ENCODE results near the gene SDHB. TPM values are rescaled to one million over a fixed set of nuclear protein-coding genes. Genes with fewer than 3 reads are reported as not detected.

SDHB gene
- total and polyA plus RNA-seq, 10 of the 15 experiments (the other 5 are each of a cell fraction or from before 2014, with no cell fraction given): 101 to 319 (median 188) TPM

DNA sequence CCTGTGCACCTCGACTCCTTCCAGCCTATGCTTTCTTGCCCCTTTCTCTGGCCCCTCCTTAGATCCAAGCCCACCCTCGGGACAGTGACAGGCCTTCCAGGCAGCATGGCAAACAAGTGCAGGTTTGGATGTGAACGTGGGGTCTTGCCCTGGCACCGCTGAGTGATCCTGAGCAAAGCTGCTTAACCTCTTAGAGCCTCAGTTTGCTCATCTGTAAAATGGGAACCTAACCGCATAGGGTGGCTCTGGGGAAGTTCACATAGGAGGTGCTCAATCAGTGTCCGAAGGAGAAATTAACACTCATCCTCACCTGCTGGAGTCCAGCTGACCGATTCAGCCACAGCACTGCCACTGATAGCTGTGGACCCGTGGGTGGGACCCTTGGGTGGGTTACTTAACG lies 80.6 kb downstream of the SDHB start:
- no peak for DNase-seq (ENCODE audit: low read depth, low spot score)
- intact Hi-C loops (cut with micrococcal nuclease; ENCODE audit: unreplicated experiment) (no loop called here), in situ Hi-C loops (cut with MboI) (no loop called here)
- H3K4me3 ChIP-seq: no peak overlapping the region
- H3K4me2 ChIP-seq (ENCODE audit: control insufficient read depth, insufficient read depth): no peak overlapping the region
- POLR2A ChIA-PET: no interaction called here
- H4K20me1 ChIP-seq (ENCODE audit: control insufficient read depth, insufficient read depth): no peaks in the 10 kb centered on the region
- no TSS peak for BruUV-seq (replicated peaks)
- WGBS (ENCODE audit: insufficient coverage, insufficient replicate concordance, low lambda C conversion rate, missing lambda C conversion rate): 11% methylated on average over 9 of the region's 9 CpGs
- CTCF ChIA-PET: no interaction called here
- RAD21 ChIA-PET (ENCODE audit: unreplicated experiment): no interaction called here
- no peak overlapping the region for H3K9ac ChIP-seq (ENCODE audit: control insufficient read depth, insufficient read depth, low read length)
- no peak overlapping the region for H2AFZ ChIP-seq (ENCODE audit: control insufficient read depth, low read depth, low read length)
- no peaks in the 10 kb centered on the region for H3K4me1 ChIP-seq (ENCODE audit: control insufficient read depth, insufficient read depth, low read length)
- H3K9me3 ChIP-seq (replicated peaks; ENCODE audit: control insufficient read depth, insufficient read depth, low read length): no peaks in the 10 kb centered on the region
- no peaks in the 10 kb centered on the region for H3K79me2 ChIP-seq (ENCODE audit: control insufficient read depth, insufficient read depth, low read length)
- no peaks in the 10 kb centered on the region for H3K27me3 ChIP-seq (replicated peaks in 1 of 2; ENCODE audit: control insufficient read depth in 2 of 2, insufficient read depth in 2 of 2, low read length in 1 of 2)
- no peak for FAIRE-seq
- SMC1A ChIA-PET (ENCODE audit: uncharacterized antibody, unreplicated experiment): no interaction called here
- ATAC-seq: no peak
- H3K36me3 ChIP-seq (ENCODE audit: control insufficient read depth in 2 of 2, insufficient read depth in 2 of 2, low read length in 1 of 2): no peaks in the 10 kb centered on the region
- TF ChIP-seq, protein P1, sequence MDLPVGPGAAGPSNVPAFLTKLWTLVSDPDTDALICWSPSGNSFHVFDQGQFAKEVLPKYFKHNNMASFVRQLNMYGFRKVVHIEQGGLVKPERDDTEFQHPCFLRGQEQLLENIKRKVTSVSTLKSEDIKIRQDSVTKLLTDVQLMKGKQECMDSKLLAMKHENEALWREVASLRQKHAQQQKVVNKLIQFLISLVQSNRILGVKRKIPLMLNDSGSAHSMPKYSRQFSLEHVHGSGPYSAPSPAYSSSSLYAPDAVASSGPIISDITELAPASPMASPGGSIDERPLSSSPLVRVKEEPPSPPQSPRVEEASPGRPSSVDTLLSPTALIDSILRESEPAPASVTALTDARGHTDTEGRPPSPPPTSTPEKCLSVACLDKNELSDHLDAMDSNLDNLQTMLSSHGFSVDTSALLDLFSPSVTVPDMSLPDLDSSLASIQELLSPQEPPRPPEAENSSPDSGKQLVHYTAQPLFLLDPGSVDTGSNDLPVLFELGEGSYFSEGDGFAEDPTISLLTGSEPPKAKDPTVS (IDR thresholded peaks at IDR 0.05; ENCODE audit: low read depth, low read length): no peak
- no peak for TF ChIP-seq CHD4 (IDR thresholded peaks at IDR 0.05)
- TF ChIP-seq FOS (IDR thresholded peaks at IDR 0.05; ENCODE audit: borderline replicate concordance, extremely low read depth, insufficient read length): no peak
- no peak for TF ChIP-seq YBX1 (IDR thresholded peaks at IDR 0.05)
- H3K27ac ChIP-seq (ENCODE audit: control insufficient read depth, insufficient read depth): no peak overlapping the region

- no peaks in the 10 kb centered on the region for H3K36me3 ChIP-seq (ENCODE audit: control insufficient read depth in 2 of 2, insufficient read depth in 2 of 2, low read length in 1 of 2)
- no peaks in the 10 kb centered on the region for H3K9me3 ChIP-seq (replicated peaks; ENCODE audit: control insufficient read depth, insufficient read depth, low read length)
- ChIA-PET CTCF (no interaction called here), POLR2A (interaction anchor here (0.6 kb wide), 1 partner anchor 879 kb away, joined by 5 read pairs; no protein-coding TSS in a partner anchor), RAD21 (ENCODE audit: unreplicated experiment) (no interaction called here), SMC1A (ENCODE audit: uncharacterized antibody, unreplicated experiment) (no interaction called here)
- no TSS peak for BruUV-seq (replicated peaks)
- H3K4me1 ChIP-seq (ENCODE audit: control insufficient read depth, insufficient read depth, low read length): no peaks in the 10 kb centered on the region
- ATAC-seq: no peak
- no peak overlapping the region for H2AFZ ChIP-seq (ENCODE audit: control insufficient read depth, low read depth, low read length)
- no peak overlapping the region for H3K4me2 ChIP-seq (ENCODE audit: control insufficient read depth, insufficient read depth)
- no peak overlapping the region for H3K27ac ChIP-seq (ENCODE audit: control insufficient read depth, insufficient read depth)
- FAIRE-seq: no peak
- no peak for DNase-seq (ENCODE audit: low read depth, low spot score)
- no peaks in the 10 kb centered on the region for H3K79me2 ChIP-seq (ENCODE audit: control insufficient read depth, insufficient read depth, low read length)
- H3K9ac ChIP-seq (ENCODE audit: control insufficient read depth, insufficient read depth, low read length): no peak overlapping the region
- intact Hi-C loops (cut with micrococcal nuclease; ENCODE audit: unreplicated experiment) (no loop called here), in situ Hi-C loops (cut with MboI) (no loop called here)
- H3K27me3 ChIP-seq (replicated peaks in 1 of 2; ENCODE audit: control insufficient read depth in 2 of 2, insufficient read depth in 2 of 2, low read length in 1 of 2): no peaks in the 10 kb centered on the region
- H4K20me1 ChIP-seq (ENCODE audit: control insufficient read depth, insufficient read depth): no peaks in the 10 kb centered on the region
- 32% methylated on average over 11 of the region's 11 CpGs for WGBS (ENCODE audit: insufficient coverage, insufficient replicate concordance, low lambda C conversion rate, missing lambda C conversion rate)
- H3K4me3 ChIP-seq: no peak overlapping the region
- no peak for TF ChIP-seq POLR2AphosphoS5 (IDR thresholded peaks at IDR 0.05; ENCODE audit: low read length)
- no peak for TF ChIP-seq SREBF1 (IDR thresholded peaks at IDR 0.05; ENCODE audit: low read length)
- TF ChIP-seq, protein P2, sequence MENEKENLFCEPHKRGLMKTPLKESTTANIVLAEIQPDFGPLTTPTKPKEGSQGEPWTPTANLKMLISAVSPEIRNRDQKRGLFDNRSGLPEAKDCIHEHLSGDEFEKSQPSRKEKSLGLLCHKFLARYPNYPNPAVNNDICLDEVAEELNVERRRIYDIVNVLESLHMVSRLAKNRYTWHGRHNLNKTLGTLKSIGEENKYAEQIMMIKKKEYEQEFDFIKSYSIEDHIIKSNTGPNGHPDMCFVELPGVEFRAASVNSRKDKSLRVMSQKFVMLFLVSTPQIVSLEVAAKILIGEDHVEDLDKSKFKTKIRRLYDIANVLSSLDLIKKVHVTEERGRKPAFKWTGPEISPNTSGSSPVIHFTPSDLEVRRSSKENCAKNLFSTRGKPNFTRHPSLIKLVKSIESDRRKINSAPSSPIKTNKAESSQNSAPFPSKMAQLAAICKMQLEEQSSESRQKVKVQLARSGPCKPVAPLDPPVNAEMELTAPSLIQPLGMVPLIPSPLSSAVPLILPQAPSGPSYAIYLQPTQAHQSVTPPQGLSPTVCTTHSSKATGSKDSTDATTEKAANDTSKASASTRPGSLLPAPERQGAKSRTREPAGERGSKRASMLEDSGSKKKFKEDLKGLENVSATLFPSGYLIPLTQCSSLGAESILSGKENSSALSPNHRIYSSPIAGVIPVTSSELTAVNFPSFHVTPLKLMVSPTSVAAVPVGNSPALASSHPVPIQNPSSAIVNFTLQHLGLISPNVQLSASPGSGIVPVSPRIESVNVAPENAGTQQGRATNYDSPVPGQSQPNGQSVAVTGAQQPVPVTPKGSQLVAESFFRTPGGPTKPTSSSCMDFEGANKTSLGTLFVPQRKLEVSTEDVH (IDR thresholded peaks at IDR 0.05; ENCODE audit: low read depth, partially characterized antibody): no peak
- TF ChIP-seq, protein P3, sequence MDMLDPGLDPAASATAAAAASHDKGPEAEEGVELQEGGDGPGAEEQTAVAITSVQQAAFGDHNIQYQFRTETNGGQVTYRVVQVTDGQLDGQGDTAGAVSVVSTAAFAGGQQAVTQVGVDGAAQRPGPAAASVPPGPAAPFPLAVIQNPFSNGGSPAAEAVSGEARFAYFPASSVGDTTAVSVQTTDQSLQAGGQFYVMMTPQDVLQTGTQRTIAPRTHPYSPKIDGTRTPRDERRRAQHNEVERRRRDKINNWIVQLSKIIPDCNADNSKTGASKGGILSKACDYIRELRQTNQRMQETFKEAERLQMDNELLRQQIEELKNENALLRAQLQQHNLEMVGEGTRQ (IDR thresholded peaks at IDR 0.05; ENCODE audit: borderline replicate concordance, low read depth, low read length): no peak
- TF ChIP-seq STAT1 (conservative IDR thresholded peaks at IDR 0.05): no peak
- no peak for TF ChIP-seq RCOR1 (conservative IDR thresholded peaks at IDR 0.05; ENCODE audit: low read depth, low read length)
Measured at GRCh38 chr1:16972189-16972895, 81.5 kb downstream of the SDHB start.

Measured in GM12878 (cell line).